ENCODE data around the gene TSHZ1.

DNA sequence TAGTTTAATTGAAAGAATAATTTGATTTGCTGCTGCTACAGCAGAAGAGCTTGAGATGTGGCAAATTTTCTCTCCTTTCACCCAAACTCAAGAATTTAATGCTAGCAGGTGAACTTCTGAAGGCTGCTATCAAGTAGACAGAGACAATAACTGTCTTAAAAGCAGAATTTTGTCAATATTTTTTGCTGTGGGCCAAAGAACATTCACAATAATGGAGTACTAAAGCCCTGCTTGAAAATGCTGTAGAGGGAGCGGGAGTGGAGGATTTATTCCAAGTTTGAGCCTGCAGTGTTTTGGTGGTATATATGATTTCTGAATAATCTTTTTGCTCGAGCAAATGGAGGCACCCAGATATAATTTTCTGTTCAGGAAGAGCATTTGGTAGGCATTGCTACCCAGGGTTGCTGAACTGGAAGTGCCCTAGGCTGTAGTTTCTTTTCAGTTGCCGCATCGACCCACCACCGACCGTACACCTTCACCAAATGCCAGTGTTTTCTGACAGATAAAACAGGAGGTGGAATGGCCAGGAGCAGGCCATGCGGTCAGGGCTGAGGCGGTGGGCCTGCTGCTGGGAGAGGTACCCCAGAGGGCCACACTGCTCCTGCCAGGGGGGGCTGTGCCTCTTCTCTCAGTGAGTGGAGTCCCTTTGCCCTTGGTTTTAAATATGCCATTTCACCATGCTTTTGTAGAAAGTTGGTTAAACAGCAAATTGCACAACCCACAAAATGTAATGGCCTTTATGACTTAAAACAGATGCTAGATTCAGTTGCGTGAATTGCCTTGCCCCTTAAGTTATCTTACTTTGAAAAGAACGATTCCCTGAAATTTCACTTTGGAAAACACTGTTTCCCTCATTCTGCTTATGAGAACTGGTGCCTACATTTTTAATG, 36.4 kb downstream of the TSHZ1 start:
- TF ChIP-seq CEBPB (IDR thresholded peaks at IDR 0.05) (no peak), EP300 (IDR thresholded peaks at IDR 0.05; ENCODE audit: borderline replicate concordance) (no peak), TEAD4 (IDR thresholded peaks at IDR 0.05) (no peak), RAD21 (IDR thresholded peaks at IDR 0.05; ENCODE audit: low read depth) (no peak), FOXM1 (IDR thresholded peaks at IDR 0.05; ENCODE audit: borderline replicate concordance, low read depth) (no peak), ZBTB7A (IDR thresholded peaks at IDR 0.05; ENCODE audit: low read depth) (no peak), YY1 (IDR thresholded peaks at IDR 0.05; ENCODE audit: low read depth) (no peak), TCF12 (IDR thresholded peaks at IDR 0.05; ENCODE audit: low read depth) (no peak), TAF1 (IDR thresholded peaks at IDR 0.05; ENCODE audit: low read depth) (no peak)
- TF ChIP-seq, protein P1, sequence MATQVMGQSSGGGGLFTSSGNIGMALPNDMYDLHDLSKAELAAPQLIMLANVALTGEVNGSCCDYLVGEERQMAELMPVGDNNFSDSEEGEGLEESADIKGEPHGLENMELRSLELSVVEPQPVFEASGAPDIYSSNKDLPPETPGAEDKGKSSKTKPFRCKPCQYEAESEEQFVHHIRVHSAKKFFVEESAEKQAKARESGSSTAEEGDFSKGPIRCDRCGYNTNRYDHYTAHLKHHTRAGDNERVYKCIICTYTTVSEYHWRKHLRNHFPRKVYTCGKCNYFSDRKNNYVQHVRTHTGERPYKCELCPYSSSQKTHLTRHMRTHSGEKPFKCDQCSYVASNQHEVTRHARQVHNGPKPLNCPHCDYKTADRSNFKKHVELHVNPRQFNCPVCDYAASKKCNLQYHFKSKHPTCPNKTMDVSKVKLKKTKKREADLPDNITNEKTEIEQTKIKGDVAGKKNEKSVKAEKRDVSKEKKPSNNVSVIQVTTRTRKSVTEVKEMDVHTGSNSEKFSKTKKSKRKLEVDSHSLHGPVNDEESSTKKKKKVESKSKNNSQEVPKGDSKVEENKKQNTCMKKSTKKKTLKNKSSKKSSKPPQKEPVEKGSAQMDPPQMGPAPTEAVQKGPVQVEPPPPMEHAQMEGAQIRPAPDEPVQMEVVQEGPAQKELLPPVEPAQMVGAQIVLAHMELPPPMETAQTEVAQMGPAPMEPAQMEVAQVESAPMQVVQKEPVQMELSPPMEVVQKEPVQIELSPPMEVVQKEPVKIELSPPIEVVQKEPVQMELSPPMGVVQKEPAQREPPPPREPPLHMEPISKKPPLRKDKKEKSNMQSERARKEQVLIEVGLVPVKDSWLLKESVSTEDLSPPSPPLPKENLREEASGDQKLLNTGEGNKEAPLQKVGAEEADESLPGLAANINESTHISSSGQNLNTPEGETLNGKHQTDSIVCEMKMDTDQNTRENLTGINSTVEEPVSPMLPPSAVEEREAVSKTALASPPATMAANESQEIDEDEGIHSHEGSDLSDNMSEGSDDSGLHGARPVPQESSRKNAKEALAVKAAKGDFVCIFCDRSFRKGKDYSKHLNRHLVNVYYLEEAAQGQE (IDR thresholded peaks at IDR 0.05; ENCODE audit: low read depth): no peak
- TF ChIP-seq, protein P2, sequence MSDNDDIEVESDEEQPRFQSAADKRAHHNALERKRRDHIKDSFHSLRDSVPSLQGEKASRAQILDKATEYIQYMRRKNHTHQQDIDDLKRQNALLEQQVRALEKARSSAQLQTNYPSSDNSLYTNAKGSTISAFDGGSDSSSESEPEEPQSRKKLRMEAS (IDR thresholded peaks at IDR 0.05): no peak
- TF ChIP-seq, protein P3, sequence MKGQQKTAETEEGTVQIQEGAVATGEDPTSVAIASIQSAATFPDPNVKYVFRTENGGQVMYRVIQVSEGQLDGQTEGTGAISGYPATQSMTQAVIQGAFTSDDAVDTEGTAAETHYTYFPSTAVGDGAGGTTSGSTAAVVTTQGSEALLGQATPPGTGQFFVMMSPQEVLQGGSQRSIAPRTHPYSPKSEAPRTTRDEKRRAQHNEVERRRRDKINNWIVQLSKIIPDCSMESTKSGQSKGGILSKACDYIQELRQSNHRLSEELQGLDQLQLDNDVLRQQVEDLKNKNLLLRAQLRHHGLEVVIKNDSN (IDR thresholded peaks at IDR 0.05): no peak
